ENCODE data around the gene PRDM1.

The PRDM1 gene

GRCh38 chr6:106090001-106090400, 3.9 kb downstream of the PRDM1 start:
- in situ Hi-C loops (cut with HindIII; ENCODE audit: low pct_ligation_motif_present, low sequenced_read_pairs): no loop called here
- H3K36me3 ChIP-seq (replicated peaks): no peaks in the 10 kb centered on the region
- TF ChIP-seq, protein P1, sequence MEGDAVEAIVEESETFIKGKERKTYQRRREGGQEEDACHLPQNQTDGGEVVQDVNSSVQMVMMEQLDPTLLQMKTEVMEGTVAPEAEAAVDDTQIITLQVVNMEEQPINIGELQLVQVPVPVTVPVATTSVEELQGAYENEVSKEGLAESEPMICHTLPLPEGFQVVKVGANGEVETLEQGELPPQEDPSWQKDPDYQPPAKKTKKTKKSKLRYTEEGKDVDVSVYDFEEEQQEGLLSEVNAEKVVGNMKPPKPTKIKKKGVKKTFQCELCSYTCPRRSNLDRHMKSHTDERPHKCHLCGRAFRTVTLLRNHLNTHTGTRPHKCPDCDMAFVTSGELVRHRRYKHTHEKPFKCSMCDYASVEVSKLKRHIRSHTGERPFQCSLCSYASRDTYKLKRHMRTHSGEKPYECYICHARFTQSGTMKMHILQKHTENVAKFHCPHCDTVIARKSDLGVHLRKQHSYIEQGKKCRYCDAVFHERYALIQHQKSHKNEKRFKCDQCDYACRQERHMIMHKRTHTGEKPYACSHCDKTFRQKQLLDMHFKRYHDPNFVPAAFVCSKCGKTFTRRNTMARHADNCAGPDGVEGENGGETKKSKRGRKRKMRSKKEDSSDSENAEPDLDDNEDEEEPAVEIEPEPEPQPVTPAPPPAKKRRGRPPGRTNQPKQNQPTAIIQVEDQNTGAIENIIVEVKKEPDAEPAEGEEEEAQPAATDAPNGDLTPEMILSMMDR (IDR thresholded peaks at IDR 0.05; ENCODE audit: low read depth, low read length, missing control alignments): peak; percentile 27
- H3K27ac ChIP-seq: no peak overlapping the region
- no peaks in the 10 kb centered on the region for H3K27me3 ChIP-seq (replicated peaks)
- no peak for DNase-seq
- no peak overlapping the region for H3K4me3 ChIP-seq (ENCODE audit: low read depth, low read length)

- Histone ChIP-seq H3K4me3 (ENCODE audit: low read depth, low read length) (no peak overlapping the region), H3K27me3 (replicated peaks) (no peaks in the 10 kb centered on the region), H3K27ac (no peak overlapping the region), H3K36me3 (replicated peaks) (no peaks in the 10 kb centered on the region)
- no peak for DNase-seq
- in situ Hi-C loops (cut with HindIII; ENCODE audit: low pct_ligation_motif_present, low sequenced_read_pairs): no loop called here
- TF ChIP-seq, protein P1 (IDR thresholded peaks at IDR 0.05; ENCODE audit: low read depth, low read length, missing control alignments): no peak
Observed at GRCh38 chr6:106092279-106092678, 6.1 kb downstream of the PRDM1 start.

DNA sequence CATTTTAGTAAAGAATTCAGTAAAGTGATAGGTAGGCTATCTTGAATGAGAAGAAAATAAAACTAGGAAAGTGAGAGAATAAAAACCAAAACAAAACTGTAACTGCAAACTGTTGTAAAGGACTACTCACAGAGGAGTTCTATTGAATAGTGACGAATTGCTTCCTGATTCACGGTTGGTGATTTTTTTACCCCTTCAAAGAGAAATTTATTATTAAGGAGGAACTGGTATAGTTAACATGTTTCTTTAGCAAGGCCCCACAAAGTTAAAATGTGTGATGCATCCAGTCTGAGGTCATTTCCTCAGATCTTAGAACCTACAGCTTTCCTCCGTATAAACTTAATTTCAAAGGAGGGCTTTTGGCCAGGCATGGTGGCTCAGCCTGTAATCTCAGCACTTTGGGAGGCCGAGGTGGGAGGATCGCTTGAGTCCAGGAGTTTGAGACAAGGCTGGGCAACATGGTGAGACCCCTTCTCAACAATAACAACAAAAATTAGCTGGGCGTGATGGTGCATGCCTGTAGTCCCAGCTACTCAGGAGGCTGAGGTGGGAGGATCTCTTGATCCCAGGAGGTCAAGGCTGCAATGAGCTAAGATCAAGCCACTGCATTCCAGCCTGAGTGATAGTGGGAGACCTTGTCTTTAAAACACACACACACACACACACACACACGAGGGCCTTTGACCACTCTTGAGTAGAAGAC, 8.3 kb downstream of the PRDM1 start:
- Histone ChIP-seq H3K27ac (no peak overlapping the region), H3K27me3 (replicated peaks) (no peaks in the 10 kb centered on the region), H3K36me3 (replicated peaks) (no peaks in the 10 kb centered on the region), H3K4me3 (ENCODE audit: low read depth, low read length) (no peak overlapping the region)
- in situ Hi-C loops (cut with HindIII; ENCODE audit: low pct_ligation_motif_present, low sequenced_read_pairs): no loop called here
- DNase-seq: no peak
- TF ChIP-seq, protein P1 (IDR thresholded peaks at IDR 0.05; ENCODE audit: low read depth, low read length, missing control alignments): no peak

- Histone ChIP-seq H3K36me3 (replicated peaks) (no peaks in the 10 kb centered on the region), H3K27me3 (replicated peaks) (no peaks in the 10 kb centered on the region), H3K4me3 (ENCODE audit: low read depth, low read length) (no peak overlapping the region), H3K27ac (no peak overlapping the region)
- no peak for DNase-seq
- in situ Hi-C loops (cut with HindIII; ENCODE audit: low pct_ligation_motif_present, low sequenced_read_pairs): no loop called here
- TF ChIP-seq, protein P1 (IDR thresholded peaks at IDR 0.05; ENCODE audit: low read depth, low read length, missing control alignments): no peak
Observed at GRCh38 chr6:106094964-106095335, 8.8 kb downstream of the PRDM1 start.

DNA sequence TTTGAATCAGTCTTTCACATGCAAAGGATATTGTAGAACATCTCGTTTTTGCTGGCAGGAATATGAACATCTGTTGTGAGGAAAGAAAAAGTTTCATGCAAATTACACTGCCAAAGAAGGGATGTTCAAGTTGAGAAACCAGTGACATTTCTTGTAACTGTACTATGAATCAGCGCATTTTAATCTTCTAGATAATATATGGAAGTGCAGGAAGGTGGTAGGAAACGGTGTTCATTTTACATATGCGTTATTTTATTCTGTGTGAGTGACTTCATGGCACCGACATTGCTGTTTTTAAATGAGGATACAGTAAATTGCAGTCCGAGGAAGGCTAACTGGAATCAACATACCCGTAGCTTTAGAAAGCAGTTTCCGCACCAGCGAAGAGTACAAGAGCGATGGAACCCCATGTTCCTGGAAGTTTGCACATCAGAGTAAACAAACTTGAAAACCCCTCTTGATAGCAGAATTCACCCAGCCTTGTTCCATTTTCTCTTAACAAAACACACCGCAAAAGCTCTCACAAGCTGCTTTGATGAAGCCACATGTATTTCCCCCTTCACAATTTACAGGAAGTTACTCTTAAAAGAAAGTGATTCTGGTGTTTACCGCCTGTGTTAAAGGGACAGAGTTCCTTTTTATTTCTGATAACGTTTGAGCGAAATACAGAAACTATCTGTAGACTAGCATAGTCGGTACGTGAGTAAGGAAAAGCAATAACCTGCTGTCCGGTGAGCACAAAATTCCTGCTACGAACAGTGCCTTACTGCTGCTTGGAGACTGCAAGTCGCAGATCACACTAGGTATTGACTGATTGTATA, 11.5 kb downstream of the PRDM1 start:
- in situ Hi-C loops (cut with HindIII; ENCODE audit: low pct_ligation_motif_present, low sequenced_read_pairs): no loop called here
- H3K4me3 ChIP-seq (ENCODE audit: low read depth, low read length): peak overlapping the region; percentile 57

More for the DNA sequence above, 11.5 kb downstream of the PRDM1 start:
- no peaks in the 10 kb centered on the region for H3K27me3 ChIP-seq (replicated peaks)
- no peak for DNase-seq
- TF ChIP-seq, protein P1 (IDR thresholded peaks at IDR 0.05; ENCODE audit: low read depth, low read length, missing control alignments): no peak
- peak overlapping the region; percentile 68 for H3K27ac ChIP-seq
- no peaks in the 10 kb centered on the region for H3K36me3 ChIP-seq (replicated peaks)
